Lower leg skin (tissue), 3 donors: ENCODE results near the gene UXT.

Experiments
- CTCF ChIP-seq, 3 donors: fragments of 450-650 bp; IDR thresholded peaks; one replicate each; pipeline ENCODE4 v1.5.1; 2016; ENCODE audit warnings: antibody characterized with exemption in 3 of 3, mild to moderate bottlenecking in 3 of 3, moderate library complexity in 2 of 3
- POLR2A ChIP-seq, 2 donors: fragments of 450-650 bp; IDR thresholded peaks; one replicate each; pipeline ENCODE4 v1.6.1; 2016 to 2017; ENCODE audit warnings: antibody characterized with exemption in 2 of 2, mild to moderate bottlenecking in 1 of 2, moderate library complexity in 1 of 2

- TF ChIP-seq CTCF (IDR thresholded peaks at IDR 0.05), result no peak
- TF ChIP-seq POLR2A (IDR thresholded peaks at IDR 0.05), result no peak
These were observed 9.7 kb downstream of the UXT start for GRCh38 chrX:47649271-47649670.
